ENCODE measurements around the gene CX3CL1. TPM values are rescaled to one million over a fixed set of nuclear protein-coding genes. Genes with fewer than 3 reads are reported as not detected.

Gene CX3CL1
- total and polyA plus RNA-seq, 2 of the 13 experiments (the other 11 are each of a cell fraction or from before 2014, with no cell fraction given), result 57.3 to 60.8 TPM

DNA sequence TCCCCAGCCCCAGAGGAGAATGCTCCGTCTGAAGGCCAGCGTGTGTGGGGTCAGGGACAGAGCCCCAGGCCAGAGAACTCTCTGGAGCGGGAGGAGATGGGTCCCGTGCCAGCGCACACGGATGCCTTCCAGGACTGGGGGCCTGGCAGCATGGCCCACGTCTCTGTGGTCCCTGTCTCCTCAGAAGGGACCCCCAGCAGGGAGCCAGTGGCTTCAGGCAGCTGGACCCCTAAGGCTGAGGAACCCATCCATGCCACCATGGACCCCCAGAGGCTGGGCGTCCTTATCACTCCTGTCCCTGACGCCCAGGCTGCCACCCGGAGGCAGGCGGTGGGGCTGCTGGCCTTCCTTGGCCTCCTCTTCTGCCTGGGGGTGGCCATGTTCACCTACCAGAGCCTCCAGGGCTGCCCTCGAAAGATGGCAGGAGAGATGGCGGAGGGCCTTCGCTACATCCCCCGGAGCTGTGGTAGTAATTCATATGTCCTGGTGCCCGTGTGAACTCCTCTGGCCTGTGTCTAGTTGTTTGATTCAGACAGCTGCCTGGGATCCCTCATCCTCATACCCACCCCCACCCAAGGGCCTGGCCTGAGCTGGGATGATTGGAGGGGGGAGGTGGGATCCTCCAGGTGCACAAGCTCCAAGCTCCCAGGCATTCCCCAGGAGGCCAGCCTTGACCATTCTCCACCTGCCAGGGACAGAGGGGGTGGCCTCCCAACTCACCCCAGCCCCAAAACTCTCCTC lies 10.4 kb downstream of the CX3CL1 start (continued):
- TF ChIP-seq ZNF275 (CRISPR knock-in tag; IDR thresholded peaks at IDR 0.05; ENCODE audit: borderline replicate concordance) (no peak), PCBP2 (optimal IDR thresholded peaks at IDR 0.05; ENCODE audit: low read depth, low read length, poor library complexity, severe bottlenecking) (no peak), IKZF1 (IDR thresholded peaks at IDR 0.05) (no peak), ZNF709 (CRISPR knock-in tag; IDR thresholded peaks at IDR 0.05) (no peak), ZNF816 (CRISPR knock-in tag; IDR thresholded peaks at IDR 0.05; ENCODE audit: borderline replicate concordance) (no peak), TARDBP (CRISPR knock-in tag; IDR thresholded peaks at IDR 0.05) (no peak), SP4 (CRISPR knock-in tag; IDR thresholded peaks at IDR 0.05) (no peak), ZNF354B (CRISPR knock-in tag; IDR thresholded peaks at IDR 0.05) (no peak), ZNF616 (CRISPR knock-in tag; IDR thresholded peaks at IDR 0.05; ENCODE audit: low read depth) (no peak), AHDC1 (CRISPR knock-in tag; IDR thresholded peaks at IDR 0.05; ENCODE audit: borderline replicate concordance) (no peak), HNRNPL (IDR thresholded peaks at IDR 0.05; ENCODE audit: low read depth, low read length) (peak; percentile 72; the same call in 1 of the 2 replicates), KLF9 (CRISPR knock-in tag; IDR thresholded peaks at IDR 0.05; ENCODE audit: low read depth) (no peak), FOXC1 (CRISPR knock-in tag; IDR thresholded peaks at IDR 0.05; ENCODE audit: borderline replicate concordance) (no peak), IRX3 (CRISPR knock-in tag; IDR thresholded peaks at IDR 0.05; ENCODE audit: borderline replicate concordance, low read depth) (no peak), ELF3 (CRISPR knock-in tag; IDR thresholded peaks at IDR 0.05) (no peak), ZNF274 (CRISPR knock-in tag; IDR thresholded peaks at IDR 0.05) (0 out of 2 replicates have a peak, but pooled peaks have one; percentile 6), RELA (CRISPR knock-in tag; IDR thresholded peaks at IDR 0.05) (no peak), ZNF296 (CRISPR knock-in tag; conservative IDR thresholded peaks at IDR 0.05) (no peak)
- TF ChIP-seq, protein P1, sequence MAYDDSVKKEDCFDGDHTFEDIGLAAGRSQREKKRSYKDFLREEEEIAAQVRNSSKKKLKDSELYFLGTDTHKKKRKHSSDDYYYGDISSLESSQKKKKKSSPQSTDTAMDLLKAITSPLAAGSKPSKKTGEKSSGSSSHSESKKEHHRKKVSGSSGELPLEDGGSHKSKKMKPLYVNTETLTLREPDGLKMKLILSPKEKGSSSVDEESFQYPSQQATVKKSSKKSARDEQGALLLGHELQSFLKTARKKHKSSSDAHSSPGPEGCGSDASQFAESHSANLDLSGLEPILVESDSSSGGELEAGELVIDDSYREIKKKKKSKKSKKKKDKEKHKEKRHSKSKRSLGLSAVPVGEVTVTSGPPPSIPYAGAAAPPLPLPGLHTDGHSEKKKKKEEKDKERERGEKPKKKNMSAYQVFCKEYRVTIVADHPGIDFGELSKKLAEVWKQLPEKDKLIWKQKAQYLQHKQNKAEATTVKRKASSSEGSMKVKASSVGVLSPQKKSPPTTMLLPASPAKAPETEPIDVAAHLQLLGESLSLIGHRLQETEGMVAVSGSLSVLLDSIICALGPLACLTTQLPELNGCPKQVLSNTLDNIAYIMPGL (CRISPR knock-in tag; IDR thresholded peaks at IDR 0.05; ENCODE audit: borderline replicate concordance in 1 of 2, low read depth in 1 of 2), result no peak
- TF ChIP-seq, protein P2, sequence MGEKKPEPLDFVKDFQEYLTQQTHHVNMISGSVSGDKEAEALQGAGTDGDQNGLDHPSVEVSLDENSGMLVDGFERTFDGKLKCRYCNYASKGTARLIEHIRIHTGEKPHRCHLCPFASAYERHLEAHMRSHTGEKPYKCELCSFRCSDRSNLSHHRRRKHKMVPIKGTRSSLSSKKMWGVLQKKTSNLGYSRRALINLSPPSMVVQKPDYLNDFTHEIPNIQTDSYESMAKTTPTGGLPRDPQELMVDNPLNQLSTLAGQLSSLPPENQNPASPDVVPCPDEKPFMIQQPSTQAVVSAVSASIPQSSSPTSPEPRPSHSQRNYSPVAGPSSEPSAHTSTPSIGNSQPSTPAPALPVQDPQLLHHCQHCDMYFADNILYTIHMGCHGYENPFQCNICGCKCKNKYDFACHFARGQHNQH (CRISPR knock-in tag; IDR thresholded peaks at IDR 0.05), result no peak

Data from HepG2 (cell line).